K562 (cell line): ENCODE results near the gene CIAPIN1. TPM values are rescaled to one million over a fixed set of nuclear protein-coding genes. Genes with fewer than 3 reads are reported as not detected.
A peak's percentile ranks its signal among the peaks of the same experiment; 100 is the strongest.

Experiments
- ATF7 ChIP-seq: fragments of 450-650 bp; IDR thresholded peaks from 2 replicates; pipeline ENCODE4 v1.7.1; 2014; ENCODE audit warnings: mild to moderate bottlenecking, moderate library complexity
- CBFA2T2 ChIP-seq: fragments of 450-650 bp; conservative IDR thresholded peaks from 2 replicates; pipeline ENCODE4 v1.6.1; 2017; ENCODE audit warnings: mild to moderate bottlenecking
- HCFC1 ChIP-seq: IDR thresholded peaks from 2 replicates; pipeline ENCODE4 v1.6.1; 2012; ENCODE audit warnings: low read depth, low read length, improper control_type of control experiment
- NFRKB ChIP-seq: fragments of 450-650 bp; IDR thresholded peaks from 2 replicates; pipeline ENCODE4 v1.6.1; 2016; ENCODE audit warnings: low read depth
- SRF ChIP-seq, 2 experiments: fragments of 250-450, 450-650 bp in 1 of 2; sonication (Bioruptor Pico) in 1 of 2; sonication (generic) in 1 of 2; formaldehyde crosslinking; IDR thresholded peaks; 2 replicates each; pipeline versions ENCODE4 v1.5.0 to v1.5.1; 2020 to 2022; ENCODE audit warnings: mild to moderate bottlenecking in 1 of 2, missing genetic modification reagents in 1 of 2
- ZNF518B ChIP-seq: fragments of 250-450 bp; sonication (Bioruptor Pico); IDR thresholded peaks from 2 replicates; pipeline ENCODE4 v1.5.0; 2021; ENCODE audit warnings: mild to moderate bottlenecking, moderate library complexity
- polyA plus RNA-seq, 8 experiments: library from polyadenylated mRNA; depleted of rRNA in 4 of 8; stranded (reverse) in 5 of 8; unstranded in 3 of 8; fragments of >200 nt; fragmentation: Nextera tagmentation in 2 of 8; fragmentation: Illumina TruSeq in 1 of 8; extraction: Ambion mirVana in 2 of 8; extraction: Trizol in 1 of 8; gene quantifications; 2 replicates each; pipeline versions ENCODE4 v1.2.1 to v1.2.3, GENCODE V29; 2011 to 2014; ENCODE audit warnings: inconsistent platforms in 1 of 8, missing spikeins in 1 of 8
- total RNA-seq, 7 experiments: library from RNA; depleted of rRNA in 6 of 7; stranded (reverse); fragments of >200 nt in 6 of 7; fragmentation: Illumina TruSeq in 2 of 7; extraction: Trizol in 2 of 7; gene quantifications; 2 replicates each; pipeline versions ENCODE4 v1.2.1 to v1.2.3, GENCODE V29; 2011 to 2021; ENCODE audit warnings: low replicate concordance in 1 of 7

The CIAPIN1 gene
- total and polyA plus RNA-seq, 9 of the 15 experiments (the other 6 are each of a cell fraction or from before 2014, with no cell fraction given) = 71.8 to 263 (median 95.7) TPM

GRCh38 chr16:57475711-57476339, 28.6 kb upstream of the CIAPIN1 start (continued):
- TF ChIP-seq SRF (CRISPR knock-in tag; IDR thresholded peaks at IDR 0.05) (peak in 1 of 2 experiments; percentile 94; a peak in 1 of 4 replicates), NFRKB (no peak), ATF7 (0 out of 2 replicates have a peak, but pooled peaks have one; percentile 34), HCFC1 (0 out of 2 replicates have a peak, but pooled peaks have one; percentile 20), ZNF518B (CRISPR knock-in tag) (no peak), CBFA2T2 (no peak)
